GM20000 (cell line): ENCODE measurements around the gene FOCAD.

Experiments used
- DNase-seq: peaks from one replicate; pipeline ENCODE4 v3.0.0; 2012; ENCODE audit warnings: low spot score
- TF ChIP-seq, protein P1 (sequence below): IDR thresholded peaks from 2 replicates; pipeline ENCODE4 v1.5.1; 2012; ENCODE audit warnings: mild to moderate bottlenecking, control low read depth; ENCODE audit errors: extremely low read depth, missing control alignments

The FOCAD gene

GRCh38 chr9:20832775-20833174, 148.7 kb downstream of the FOCAD start:
- DNase-seq, result no peak
- TF ChIP-seq, protein P1, sequence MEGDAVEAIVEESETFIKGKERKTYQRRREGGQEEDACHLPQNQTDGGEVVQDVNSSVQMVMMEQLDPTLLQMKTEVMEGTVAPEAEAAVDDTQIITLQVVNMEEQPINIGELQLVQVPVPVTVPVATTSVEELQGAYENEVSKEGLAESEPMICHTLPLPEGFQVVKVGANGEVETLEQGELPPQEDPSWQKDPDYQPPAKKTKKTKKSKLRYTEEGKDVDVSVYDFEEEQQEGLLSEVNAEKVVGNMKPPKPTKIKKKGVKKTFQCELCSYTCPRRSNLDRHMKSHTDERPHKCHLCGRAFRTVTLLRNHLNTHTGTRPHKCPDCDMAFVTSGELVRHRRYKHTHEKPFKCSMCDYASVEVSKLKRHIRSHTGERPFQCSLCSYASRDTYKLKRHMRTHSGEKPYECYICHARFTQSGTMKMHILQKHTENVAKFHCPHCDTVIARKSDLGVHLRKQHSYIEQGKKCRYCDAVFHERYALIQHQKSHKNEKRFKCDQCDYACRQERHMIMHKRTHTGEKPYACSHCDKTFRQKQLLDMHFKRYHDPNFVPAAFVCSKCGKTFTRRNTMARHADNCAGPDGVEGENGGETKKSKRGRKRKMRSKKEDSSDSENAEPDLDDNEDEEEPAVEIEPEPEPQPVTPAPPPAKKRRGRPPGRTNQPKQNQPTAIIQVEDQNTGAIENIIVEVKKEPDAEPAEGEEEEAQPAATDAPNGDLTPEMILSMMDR, result no peak

- TF ChIP-seq, protein P1, result no peak
- DNase-seq, result no peak
Measured at GRCh38 chr9:20835377-20836286, 151.6 kb downstream of the FOCAD start.

- no peak for DNase-seq
- TF ChIP-seq, protein P1, result no peak
Measured at GRCh38 chr9:20837166-20837565, 153.1 kb downstream of the FOCAD start.

DNA sequence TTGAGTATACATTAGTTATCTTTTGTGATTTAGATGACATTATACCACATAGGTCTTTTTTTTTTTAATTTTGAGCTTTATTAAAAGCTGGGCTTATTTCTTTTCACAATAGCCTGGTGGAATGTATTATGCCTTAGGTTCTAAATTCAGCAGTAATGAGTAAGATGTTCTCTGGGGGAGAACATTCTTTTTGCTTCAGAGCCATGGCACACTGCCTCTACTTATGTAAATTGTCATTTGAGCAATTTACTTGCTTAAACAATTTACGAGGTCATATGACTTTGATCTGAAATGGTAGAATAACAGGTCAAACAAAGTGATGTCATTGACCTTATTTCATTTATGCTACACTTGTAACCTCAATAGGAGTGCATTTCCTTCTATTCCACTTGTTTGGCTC, 154.2 kb downstream of the FOCAD start:
- TF ChIP-seq, protein P1, result no peak

DNA sequence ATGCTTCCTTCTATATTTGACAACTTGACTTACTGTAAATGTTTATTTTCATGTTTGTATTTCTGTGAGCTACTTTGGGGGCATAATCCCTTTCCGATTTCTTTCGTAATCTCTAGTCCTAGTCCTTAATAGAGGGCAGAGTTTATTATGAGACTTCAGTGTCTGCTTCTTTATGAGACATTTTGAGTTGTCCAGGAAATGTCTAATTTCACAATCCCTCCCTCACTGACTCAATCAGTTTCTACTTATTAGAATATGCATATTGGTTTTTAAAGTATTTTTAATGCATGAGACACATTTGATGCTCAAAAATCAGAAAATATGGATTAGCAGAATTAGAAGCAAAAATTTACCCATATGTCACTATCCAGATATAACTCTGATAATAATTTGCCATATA, 160.9 kb downstream of the FOCAD start:
- TF ChIP-seq, protein P1, result no peak
- no peak for DNase-seq

More for the DNA sequence above, 154.2 kb downstream of the FOCAD start:
- no peak for DNase-seq

- TF ChIP-seq, protein P1, result no peak
- DNase-seq, result no peak
Measured at GRCh38 chr9:20848490-20848889, 164.4 kb downstream of the FOCAD start.

- TF ChIP-seq, protein P1, result no peak
- no peak for DNase-seq
Measured at GRCh38 chr9:20853866-20854265, 169.8 kb downstream of the FOCAD start.
